Measurements from ENCODE around the gene LSM4. TPM values are rescaled to one million over a fixed set of nuclear protein-coding genes. Genes with fewer than 3 reads are reported as not detected.

The LSM4 gene
- total RNA-seq, 2 donors from 2014 or later, result 74.8 to 90.2 TPM

DNA sequence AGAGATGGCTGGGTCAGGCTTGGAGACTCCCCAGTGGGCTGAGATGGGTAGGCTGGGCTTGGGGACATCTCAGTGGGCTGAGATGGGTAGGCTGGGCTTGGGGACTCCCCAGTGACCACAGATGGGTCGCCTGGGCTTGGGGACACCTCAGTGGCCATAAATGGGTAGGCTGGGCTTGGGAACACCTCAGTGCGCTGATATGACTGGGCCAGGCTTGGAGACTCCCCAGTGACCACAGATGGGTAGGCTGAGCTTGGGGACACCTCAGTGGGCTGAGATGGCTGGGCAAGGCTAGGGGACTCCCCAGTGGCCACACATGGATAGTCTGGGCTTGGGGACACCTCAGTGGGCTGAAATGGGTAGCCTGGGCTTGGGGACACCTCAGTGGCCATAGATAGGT, 61.4 kb downstream of the LSM4 start:
- H3K27ac ChIP-seq, result no peak overlapping the region
- DNase-seq (ENCODE audit: low spot score) (no peak), ATAC-seq (ENCODE audit: insufficient number of reproducible peaks, low FRiP score, low read depth) (no peak)
- no peaks in the 10 kb centered on the region for H3K27me3 ChIP-seq (replicated peaks; ENCODE audit: insufficient read depth)
- H3K9me3 ChIP-seq, result no peaks in the 10 kb centered on the region
- H3K4me1 ChIP-seq (ENCODE audit: control insufficient read depth in 1 of 2, low read depth in 2 of 2), result no peaks in the 10 kb centered on the region
- TF ChIP-seq, protein P1, sequence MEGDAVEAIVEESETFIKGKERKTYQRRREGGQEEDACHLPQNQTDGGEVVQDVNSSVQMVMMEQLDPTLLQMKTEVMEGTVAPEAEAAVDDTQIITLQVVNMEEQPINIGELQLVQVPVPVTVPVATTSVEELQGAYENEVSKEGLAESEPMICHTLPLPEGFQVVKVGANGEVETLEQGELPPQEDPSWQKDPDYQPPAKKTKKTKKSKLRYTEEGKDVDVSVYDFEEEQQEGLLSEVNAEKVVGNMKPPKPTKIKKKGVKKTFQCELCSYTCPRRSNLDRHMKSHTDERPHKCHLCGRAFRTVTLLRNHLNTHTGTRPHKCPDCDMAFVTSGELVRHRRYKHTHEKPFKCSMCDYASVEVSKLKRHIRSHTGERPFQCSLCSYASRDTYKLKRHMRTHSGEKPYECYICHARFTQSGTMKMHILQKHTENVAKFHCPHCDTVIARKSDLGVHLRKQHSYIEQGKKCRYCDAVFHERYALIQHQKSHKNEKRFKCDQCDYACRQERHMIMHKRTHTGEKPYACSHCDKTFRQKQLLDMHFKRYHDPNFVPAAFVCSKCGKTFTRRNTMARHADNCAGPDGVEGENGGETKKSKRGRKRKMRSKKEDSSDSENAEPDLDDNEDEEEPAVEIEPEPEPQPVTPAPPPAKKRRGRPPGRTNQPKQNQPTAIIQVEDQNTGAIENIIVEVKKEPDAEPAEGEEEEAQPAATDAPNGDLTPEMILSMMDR (IDR thresholded peaks at IDR 0.05), result no peak
- H3K36me3 ChIP-seq, result peaks cover 42% of the 10 kb centered on the region
- H3K4me3 ChIP-seq, result no peak overlapping the region

- no peak for ATAC-seq (ENCODE audit: insufficient number of reproducible peaks, low FRiP score, low read depth)
- H3K4me1 ChIP-seq (ENCODE audit: control insufficient read depth in 1 of 2, low read depth in 2 of 2), result no peaks in the 10 kb centered on the region
- TF ChIP-seq, protein P1 (IDR thresholded peaks at IDR 0.05), result no peak
- no peaks in the 10 kb centered on the region for H3K9me3 ChIP-seq
- no peaks in the 10 kb centered on the region for H3K27me3 ChIP-seq (replicated peaks; ENCODE audit: insufficient read depth)
- H3K27ac ChIP-seq, result no peak overlapping the region
- H3K36me3 ChIP-seq, result peaks cover 28% of the 10 kb centered on the region
- no peak for DNase-seq (ENCODE audit: low spot score)
- H3K4me3 ChIP-seq, result no peak overlapping the region
Measured at GRCh38 chr19:18259893-18260292, 63.0 kb downstream of the LSM4 start.

- Histone ChIP-seq H3K9me3 (no peaks in the 10 kb centered on the region), H3K36me3 (peaks cover 9% of the 10 kb centered on the region), H3K27me3 (replicated peaks; ENCODE audit: insufficient read depth) (no peaks in the 10 kb centered on the region), H3K4me1 (ENCODE audit: control insufficient read depth in 1 of 2, low read depth in 2 of 2) (no peaks in the 10 kb centered on the region), H3K4me3 (no peak overlapping the region), H3K27ac (no peak overlapping the region)
- ATAC-seq (ENCODE audit: insufficient number of reproducible peaks, low FRiP score, low read depth), result no peak
- TF ChIP-seq, protein P1 (IDR thresholded peaks at IDR 0.05), result no peak
- no peak for DNase-seq (ENCODE audit: low spot score)
Measured at GRCh38 chr19:18257503-18258470, 65.1 kb downstream of the LSM4 start.

Other genes starting within 250 kb of the LSM4 start
- gene IL12RB1, start 236.1 kb downstream of the LSM4 start, total RNA-seq, result 1 to 10 TPM; 1.6 to 5.4 TPM
- 10 to 100 TPM; 18.7 to 27.8 TPM for gene MAST3, start 225.3 kb downstream of the LSM4 start, total RNA-seq
- 10 to 100 TPM; 14.3 to 15.8 TPM for gene PIK3R2, start 169.9 kb downstream of the LSM4 start, total RNA-seq
- gene IFI30, start 149.3 kb downstream of the LSM4 start, total RNA-seq, result 10 to 100 TPM; 59.4 to 72.3 TPM
- 10 to 100 TPM; 10.6 to 16.1 TPM for gene MPV17L2, start 129.9 kb downstream of the LSM4 start, total RNA-seq
- gene RAB3A, start 119.0 kb downstream of the LSM4 start, total RNA-seq, result 1 to 10 TPM in 1 of 2 donors, not detected in 1; 1.9 TPM
- under 1 TPM; 0.41 to 0.42 TPM for gene PDE4C, start 96.6 kb downstream of the LSM4 start, total RNA-seq
- gene IQCN, start 48.6 kb downstream of the LSM4 start, total RNA-seq, result 10 to 100 TPM in 1 of 2 donors, 1 to 10 TPM in 1; 8.7 to 29.2 TPM
- gene JUND, start 41.5 kb downstream of the LSM4 start, total RNA-seq, result 100 to 1,000 TPM; 643 to 922 TPM
- gene PGPEP1, start 17.5 kb upstream of the LSM4 start, total RNA-seq, result 10 to 100 TPM; 23.7 TPM
- gene GDF15, start 63.1 kb upstream of the LSM4 start, total RNA-seq, result 10 to 100 TPM in 1 of 2 donors, 1 to 10 TPM in 1; 2.3 to 25.5 TPM
- 10 to 100 TPM; 18.7 to 30.3 TPM for gene LRRC25, start 74.5 kb upstream of the LSM4 start, total RNA-seq
- gene SSBP4, start 96.3 kb upstream of the LSM4 start, total RNA-seq, result 10 to 100 TPM; 87.7 to 94.9 TPM
- 100 to 1,000 TPM in 1 of 2 donors, 10 to 100 TPM in 1; 60.9 to 143 TPM for gene ISYNA1, start 115.1 kb upstream of the LSM4 start, total RNA-seq
- 10 to 100 TPM; 28.3 to 35.0 TPM for gene ELL, start 199.0 kb upstream of the LSM4 start, total RNA-seq
- gene FKBP8, start 220.5 kb upstream of the LSM4 start, total RNA-seq, result 100 to 1,000 TPM; 237 to 446 TPM
- gene KXD1, start 234.8 kb upstream of the LSM4 start, total RNA-seq, result 100 to 1,000 TPM in 1 of 2 donors, 10 to 100 TPM in 1; 99.6 to 174 TPM
- 100 to 1,000 TPM; 306 to 438 TPM for gene UBA52, start 248.8 kb upstream of the LSM4 start, total RNA-seq